B cell (primary cell): ENCODE data around the gene SENP3.

Experiments
- EZH2 ChIP-seq: IDR thresholded peaks from 2 replicates; pipeline ENCODE4 v1.6.1; 2012; ENCODE audit warnings: borderline replicate concordance, low read depth, mild to moderate bottlenecking, moderate library complexity, low read length; ENCODE audit not compliant: insufficient read depth, poor library complexity, severe bottlenecking
- TF ChIP-seq, protein P1 (sequence below): fragments of 200-600 bp; IDR thresholded peaks from one replicate; pipeline ENCODE4 v1.8.0; 2022; ENCODE audit warnings: antibody characterized with exemption, mild to moderate bottlenecking

- TF ChIP-seq, protein P1, sequence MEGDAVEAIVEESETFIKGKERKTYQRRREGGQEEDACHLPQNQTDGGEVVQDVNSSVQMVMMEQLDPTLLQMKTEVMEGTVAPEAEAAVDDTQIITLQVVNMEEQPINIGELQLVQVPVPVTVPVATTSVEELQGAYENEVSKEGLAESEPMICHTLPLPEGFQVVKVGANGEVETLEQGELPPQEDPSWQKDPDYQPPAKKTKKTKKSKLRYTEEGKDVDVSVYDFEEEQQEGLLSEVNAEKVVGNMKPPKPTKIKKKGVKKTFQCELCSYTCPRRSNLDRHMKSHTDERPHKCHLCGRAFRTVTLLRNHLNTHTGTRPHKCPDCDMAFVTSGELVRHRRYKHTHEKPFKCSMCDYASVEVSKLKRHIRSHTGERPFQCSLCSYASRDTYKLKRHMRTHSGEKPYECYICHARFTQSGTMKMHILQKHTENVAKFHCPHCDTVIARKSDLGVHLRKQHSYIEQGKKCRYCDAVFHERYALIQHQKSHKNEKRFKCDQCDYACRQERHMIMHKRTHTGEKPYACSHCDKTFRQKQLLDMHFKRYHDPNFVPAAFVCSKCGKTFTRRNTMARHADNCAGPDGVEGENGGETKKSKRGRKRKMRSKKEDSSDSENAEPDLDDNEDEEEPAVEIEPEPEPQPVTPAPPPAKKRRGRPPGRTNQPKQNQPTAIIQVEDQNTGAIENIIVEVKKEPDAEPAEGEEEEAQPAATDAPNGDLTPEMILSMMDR = no peak
- TF ChIP-seq EZH2 = no peak
These were observed 7.9 kb downstream of the SENP3 start for GRCh38 chr17:7569571-7569970.
